Measurements from ENCODE around the gene SMIM3. TPM values are rescaled to one million over a fixed set of nuclear protein-coding genes. Genes with fewer than 3 reads are reported as not detected.

The SMIM3 gene
- total and polyA plus RNA-seq, 2 of the 8 experiments (the other 6 are each of a cell fraction or from before 2014, with no cell fraction given) = 10.4 to 15.7 TPM

- peak; percentile 91 for TF ChIP-seq E2F6 (IDR thresholded peaks at IDR 0.05)
- no peak for TF ChIP-seq RNF2 (IDR thresholded peaks at IDR 0.05; ENCODE audit: borderline replicate concordance, low read depth, low read length, missing control alignments, poor library complexity, severe bottlenecking)
- peak; percentile 61; the same call in 1 of the 2 replicates for TF ChIP-seq PHF8 (conservative IDR thresholded peaks at IDR 0.05; ENCODE audit: low read depth, low read length)
- TF ChIP-seq SIRT6 (IDR thresholded peaks at IDR 0.05; ENCODE audit: low read length) = no peak
- TF ChIP-seq CBX5 (IDR thresholded peaks at IDR 0.05; ENCODE audit: low read depth, low read length) = no peak
- TF ChIP-seq EP300 (IDR thresholded peaks at IDR 0.05; ENCODE audit: borderline replicate concordance in 1 of 2, low read depth in 2 of 2, low read length in 2 of 2) = no peak
- TF ChIP-seq EZH2 (IDR thresholded peaks at IDR 0.05; ENCODE audit: low read depth, low read length, severe bottlenecking) = no peak
- no peak for TF ChIP-seq YY1 (IDR thresholded peaks at IDR 0.05; ENCODE audit: low read depth, low read length)
- no peak for TF ChIP-seq SRF (IDR thresholded peaks at IDR 0.05; ENCODE audit: low read depth, low read length)
- no peak for TF ChIP-seq RFX5 (IDR thresholded peaks at IDR 0.05; ENCODE audit: borderline replicate concordance, low read depth, low read length)
Measured at GRCh38 chr5:150778517-150779396, at the start of gene SMIM3 (continued).
